Measurements from ENCODE around the gene DBP.
A peak's percentile ranks its signal among the peaks of the same experiment; 100 is the strongest.

Gene DBP

DNA sequence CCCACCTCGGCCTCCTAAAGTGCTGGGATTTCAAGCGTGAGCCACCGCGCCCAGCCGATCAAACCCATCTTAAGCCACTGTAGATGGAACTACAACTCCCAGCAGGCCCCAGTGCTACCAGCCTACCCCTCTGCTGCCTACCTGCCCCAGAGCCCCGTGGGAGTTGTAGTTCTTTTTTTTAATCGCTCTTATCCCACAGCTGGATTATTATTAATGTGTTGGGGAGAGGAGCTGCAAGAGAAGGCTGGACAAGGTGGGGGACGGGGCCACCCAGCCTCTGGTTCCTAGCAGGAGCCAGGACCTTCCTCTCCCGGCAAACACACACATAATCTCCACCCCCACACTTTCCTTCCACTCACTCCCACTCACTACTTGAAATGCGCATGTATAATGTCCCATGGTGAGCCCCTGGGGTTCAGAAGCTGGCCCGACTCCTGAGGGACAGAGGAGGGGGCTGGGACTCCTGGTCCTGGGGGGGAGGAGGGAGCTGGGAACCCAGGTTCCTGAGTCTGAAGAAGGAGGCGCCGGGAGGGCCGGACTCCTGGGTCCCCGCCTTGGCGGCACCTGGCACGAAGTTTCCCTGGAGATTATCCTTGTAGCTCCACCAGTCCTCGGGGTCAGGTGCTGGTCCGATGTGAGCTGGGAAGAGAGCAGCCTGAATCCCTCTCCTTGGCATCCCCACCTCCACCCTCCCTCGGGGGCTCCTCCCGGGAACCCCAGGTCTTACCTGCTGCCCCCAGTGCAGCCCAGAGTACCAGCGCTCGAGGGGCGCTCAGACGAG lies 7.8 kb upstream of the DBP start (continued):
- no peak for TF ChIP-seq SETDB1 (IDR thresholded peaks at IDR 0.05; ENCODE audit: insufficient read length, low read length)

DNA sequence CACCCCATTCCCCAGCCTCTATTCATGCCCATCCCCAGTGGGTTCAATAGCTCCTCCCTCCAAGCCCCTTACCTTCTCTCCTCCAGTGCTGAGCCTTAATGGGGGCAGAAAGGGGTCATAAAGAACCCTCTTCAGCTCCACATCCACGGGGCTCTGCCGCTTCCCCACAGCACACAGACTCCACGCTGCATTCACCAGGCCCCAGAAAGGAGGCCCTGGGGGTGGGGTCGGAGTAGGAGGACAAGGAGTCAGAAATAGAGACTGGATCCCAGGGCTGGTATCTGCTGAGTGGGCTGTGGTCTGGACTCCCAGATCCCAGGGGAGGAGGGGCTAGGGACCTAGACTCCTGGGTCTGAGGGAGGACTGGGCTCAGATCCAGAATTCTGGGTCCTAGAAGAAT lies 7.2 kb upstream of the DBP start:
- TF ChIP-seq ZNF112 (tag by site-specific recombination; IDR thresholded peaks at IDR 0.05) (no peak), SCRT2 (tag by site-specific recombination; IDR thresholded peaks at IDR 0.05) (no peak), YY2 (tag by site-specific recombination; IDR thresholded peaks at IDR 0.05) (no peak), ZNF341 (tag by site-specific recombination; IDR thresholded peaks at IDR 0.05; ENCODE audit: low read depth) (no peak), ZNF19 (tag by site-specific recombination; IDR thresholded peaks at IDR 0.05; ENCODE audit: low read depth) (no peak), ZNF626 (tag by site-specific recombination; IDR thresholded peaks at IDR 0.05) (no peak), ZSCAN16 (tag by site-specific recombination; IDR thresholded peaks at IDR 0.05) (no peak), ZNF366 (tag by site-specific recombination; conservative IDR thresholded peaks at IDR 0.05) (no peak), ZNF416 (tag by site-specific recombination; IDR thresholded peaks at IDR 0.05) (no peak), ZNF510 (tag by site-specific recombination; IDR thresholded peaks at IDR 0.05; ENCODE audit: insufficient replicate concordance) (no peak), ZNF302 (tag by site-specific recombination; IDR thresholded peaks at IDR 0.05; ENCODE audit: low read depth) (no peak), ZBTB17 (tag by site-specific recombination; IDR thresholded peaks at IDR 0.05) (no peak)
- TF ChIP-seq, protein P1, sequence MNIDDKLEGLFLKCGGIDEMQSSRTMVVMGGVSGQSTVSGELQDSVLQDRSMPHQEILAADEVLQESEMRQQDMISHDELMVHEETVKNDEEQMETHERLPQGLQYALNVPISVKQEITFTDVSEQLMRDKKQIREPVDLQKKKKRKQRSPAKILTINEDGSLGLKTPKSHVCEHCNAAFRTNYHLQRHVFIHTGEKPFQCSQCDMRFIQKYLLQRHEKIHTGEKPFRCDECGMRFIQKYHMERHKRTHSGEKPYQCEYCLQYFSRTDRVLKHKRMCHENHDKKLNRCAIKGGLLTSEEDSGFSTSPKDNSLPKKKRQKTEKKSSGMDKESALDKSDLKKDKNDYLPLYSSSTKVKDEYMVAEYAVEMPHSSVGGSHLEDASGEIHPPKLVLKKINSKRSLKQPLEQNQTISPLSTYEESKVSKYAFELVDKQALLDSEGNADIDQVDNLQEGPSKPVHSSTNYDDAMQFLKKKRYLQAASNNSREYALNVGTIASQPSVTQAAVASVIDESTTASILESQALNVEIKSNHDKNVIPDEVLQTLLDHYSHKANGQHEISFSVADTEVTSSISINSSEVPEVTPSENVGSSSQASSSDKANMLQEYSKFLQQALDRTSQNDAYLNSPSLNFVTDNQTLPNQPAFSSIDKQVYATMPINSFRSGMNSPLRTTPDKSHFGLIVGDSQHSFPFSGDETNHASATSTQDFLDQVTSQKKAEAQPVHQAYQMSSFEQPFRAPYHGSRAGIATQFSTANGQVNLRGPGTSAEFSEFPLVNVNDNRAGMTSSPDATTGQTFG (tag by site-specific recombination; IDR thresholded peaks at IDR 0.05; ENCODE audit: borderline replicate concordance), result no peak
- TF ChIP-seq, protein P2, sequence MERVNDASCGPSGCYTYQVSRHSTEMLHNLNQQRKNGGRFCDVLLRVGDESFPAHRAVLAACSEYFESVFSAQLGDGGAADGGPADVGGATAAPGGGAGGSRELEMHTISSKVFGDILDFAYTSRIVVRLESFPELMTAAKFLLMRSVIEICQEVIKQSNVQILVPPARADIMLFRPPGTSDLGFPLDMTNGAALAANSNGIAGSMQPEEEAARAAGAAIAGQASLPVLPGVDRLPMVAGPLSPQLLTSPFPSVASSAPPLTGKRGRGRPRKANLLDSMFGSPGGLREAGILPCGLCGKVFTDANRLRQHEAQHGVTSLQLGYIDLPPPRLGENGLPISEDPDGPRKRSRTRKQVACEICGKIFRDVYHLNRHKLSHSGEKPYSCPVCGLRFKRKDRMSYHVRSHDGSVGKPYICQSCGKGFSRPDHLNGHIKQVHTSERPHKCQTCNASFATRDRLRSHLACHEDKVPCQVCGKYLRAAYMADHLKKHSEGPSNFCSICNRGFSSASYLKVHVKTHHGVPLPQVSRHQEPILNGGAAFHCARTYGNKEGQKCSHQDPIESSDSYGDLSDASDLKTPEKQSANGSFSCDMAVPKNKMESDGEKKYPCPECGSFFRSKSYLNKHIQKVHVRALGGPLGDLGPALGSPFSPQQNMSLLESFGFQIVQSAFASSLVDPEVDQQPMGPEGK (tag by site-specific recombination; IDR thresholded peaks at IDR 0.05), result no peak
- TF ChIP-seq, protein P3, sequence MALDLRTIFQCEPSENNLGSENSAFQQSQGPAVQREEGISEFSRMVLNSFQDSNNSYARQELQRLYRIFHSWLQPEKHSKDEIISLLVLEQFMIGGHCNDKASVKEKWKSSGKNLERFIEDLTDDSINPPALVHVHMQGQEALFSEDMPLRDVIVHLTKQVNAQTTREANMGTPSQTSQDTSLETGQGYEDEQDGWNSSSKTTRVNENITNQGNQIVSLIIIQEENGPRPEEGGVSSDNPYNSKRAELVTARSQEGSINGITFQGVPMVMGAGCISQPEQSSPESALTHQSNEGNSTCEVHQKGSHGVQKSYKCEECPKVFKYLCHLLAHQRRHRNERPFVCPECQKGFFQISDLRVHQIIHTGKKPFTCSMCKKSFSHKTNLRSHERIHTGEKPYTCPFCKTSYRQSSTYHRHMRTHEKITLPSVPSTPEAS (tag by site-specific recombination; IDR thresholded peaks at IDR 0.05), result no peak
- TF ChIP-seq, protein P4, sequence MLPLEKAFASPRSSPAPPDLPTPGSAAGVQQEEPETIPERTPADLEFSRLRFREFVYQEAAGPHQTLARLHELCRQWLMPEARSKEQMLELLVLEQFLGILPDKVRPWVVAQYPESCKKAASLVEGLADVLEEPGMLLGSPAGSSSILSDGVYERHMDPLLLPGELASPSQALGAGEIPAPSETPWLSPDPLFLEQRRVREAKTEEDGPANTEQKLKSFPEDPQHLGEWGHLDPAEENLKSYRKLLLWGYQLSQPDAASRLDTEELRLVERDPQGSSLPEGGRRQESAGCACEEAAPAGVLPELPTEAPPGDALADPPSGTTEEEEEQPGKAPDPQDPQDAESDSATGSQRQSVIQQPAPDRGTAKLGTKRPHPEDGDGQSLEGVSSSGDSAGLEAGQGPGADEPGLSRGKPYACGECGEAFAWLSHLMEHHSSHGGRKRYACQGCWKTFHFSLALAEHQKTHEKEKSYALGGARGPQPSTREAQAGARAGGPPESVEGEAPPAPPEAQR (tag by site-specific recombination; IDR thresholded peaks at IDR 0.05), result no peak
- Histone ChIP-seq H3K27ac (ENCODE audit: extremely low read depth, low read depth, low read length) (0 out of 2 replicates have a peak overlapping the region, but pooled peaks have one; percentile 19), H3K9me3 (ENCODE audit: control insufficient read depth, insufficient read depth, low read depth, low read length) (no peaks in the 10 kb centered on the region), H3K36me3 (ENCODE audit: control insufficient read depth in 2 of 2, insufficient read depth in 1 of 2, low read length in 2 of 2) (no peaks in the 10 kb centered on the region), H3K4me3 (ENCODE audit: low read depth, low read length) (no peak overlapping the region), H3K4me1 (ENCODE audit: control insufficient read depth, insufficient read depth, low read length) (peaks cover 9% of the 10 kb centered on the region)
- ChIA-PET CTCF (interaction anchor here (0.6 to 3.5 kb wide), 4 partner anchors 13 to 453 kb away, joined by 3 to 27 read pairs (median 14); partner anchors contain the start of gene HSD17B14), POLR2A (interaction anchor here (0.7 to 3.9 kb wide), 4 partner anchors 10 to 308 kb away, joined by 3 to 39 read pairs (median 8); partner anchors contain the start of genes RPL18 and SPHK2)
